Measurements from ENCODE around the gene MED28.
"Not testable (repeated sequence)": the region's sequence is repeated elsewhere in the genome, so short reads cannot be mapped to it uniquely, and the experiment has no call there.

Gene MED28

DNA sequence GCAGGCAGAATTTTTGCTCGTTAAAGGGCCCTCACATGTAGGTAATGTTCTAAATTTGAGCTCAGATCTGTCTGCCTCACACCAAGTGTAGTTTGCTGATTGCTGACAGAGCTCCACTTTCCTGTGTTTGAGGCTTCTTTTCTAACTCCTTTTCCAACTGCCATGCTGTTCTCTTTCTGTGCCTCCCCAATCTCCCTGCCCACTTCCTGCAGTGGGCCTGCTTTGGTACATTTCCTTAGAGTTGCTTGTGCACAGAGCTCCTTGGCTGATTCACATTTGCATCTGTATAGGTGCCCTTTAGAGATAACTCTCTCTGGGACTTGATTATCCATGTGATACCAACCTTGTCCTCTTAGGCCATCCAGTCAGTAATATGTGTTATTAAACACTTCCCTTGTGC is 4.5 kb downstream of the MED28 start:
- no peak for DNase-seq

GRCh38 chr4:17619416-17620105 is 5.1 kb downstream of the MED28 start:
- DNase-seq, result no peak

- DNase-seq, result no peak
These were observed 9.1 kb downstream of the MED28 start for GRCh38 chr4:17623451-17624001.

DNA sequence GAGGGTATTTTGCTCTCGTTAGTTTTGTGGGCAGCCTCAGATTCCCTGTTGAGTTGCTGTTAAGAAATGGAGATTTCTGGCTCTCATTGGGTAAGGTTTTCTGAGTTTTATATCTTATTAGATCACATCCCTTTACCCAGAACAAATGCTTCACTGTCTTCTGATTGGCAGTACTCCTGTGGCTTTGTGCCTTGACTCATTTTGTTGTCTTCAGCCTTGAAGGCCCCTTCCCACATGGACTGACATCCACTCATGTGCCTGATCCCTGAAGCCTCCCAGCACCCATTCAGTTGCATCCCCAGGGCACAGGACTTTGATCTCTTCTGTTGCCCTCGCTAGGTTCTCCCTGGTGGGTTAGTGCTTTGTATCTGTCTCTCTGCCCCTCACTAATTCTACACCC is 10.4 kb downstream of the MED28 start:
- no peak for DNase-seq

GRCh38 chr4:17630228-17630627 is 15.8 kb downstream of the MED28 start:
- no peak for DNase-seq

DNA sequence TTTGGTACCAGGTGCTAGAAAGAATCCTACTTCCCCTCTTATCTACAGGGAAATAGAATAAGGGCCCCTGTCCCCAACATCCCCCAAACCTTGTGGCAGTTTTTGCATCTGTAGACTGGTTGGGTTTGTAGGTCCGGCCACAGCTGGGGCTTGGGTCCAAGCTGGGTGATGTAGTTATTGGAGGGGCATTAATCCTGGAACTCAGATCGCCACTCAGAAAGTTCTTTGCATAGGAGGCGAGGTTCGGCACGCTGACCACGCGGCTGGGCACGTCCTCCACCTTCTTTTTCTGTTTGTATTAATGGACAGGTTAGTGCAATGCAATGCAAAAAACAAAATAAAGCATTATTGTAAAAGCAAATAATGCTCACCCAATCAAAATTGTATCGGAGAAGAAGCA is 19.2 kb downstream of the MED28 start:
- no peak for DNase-seq

GRCh38 chr4:17635056-17635455 is 20.6 kb downstream of the MED28 start:
- DNase-seq, result no peak

GRCh38 chr4:17636341-17636695 is 21.9 kb downstream of the MED28 start:
- DNase-seq, result no peak

GRCh38 chr4:17636696-17637622 is 22.5 kb downstream of the MED28 start:
- peak; percentile 27 for DNase-seq

- no peak for DNase-seq
These were observed 24.7 kb downstream of the MED28 start for GRCh38 chr4:17639136-17639535.

DNA sequence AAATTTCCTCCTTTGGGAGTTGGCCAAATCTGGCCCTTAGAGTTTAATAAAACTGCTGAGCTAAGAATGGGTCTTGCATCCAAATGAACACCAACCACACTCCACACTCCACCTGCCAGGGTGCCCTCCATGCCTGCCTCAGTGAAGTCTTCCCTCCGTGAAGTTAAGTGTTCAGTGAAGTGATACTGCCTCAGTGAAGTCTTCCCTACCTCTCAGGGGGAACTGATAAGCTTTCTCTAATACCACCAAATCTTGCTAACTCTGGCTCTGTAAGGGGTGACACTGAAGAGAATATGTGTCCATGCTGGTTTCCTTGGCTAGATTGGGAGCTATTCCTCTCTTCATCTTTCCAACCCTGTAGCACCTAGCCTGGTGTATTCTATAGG is 27.9 kb downstream of the MED28 start:
- DNase-seq, result no peak

DNA sequence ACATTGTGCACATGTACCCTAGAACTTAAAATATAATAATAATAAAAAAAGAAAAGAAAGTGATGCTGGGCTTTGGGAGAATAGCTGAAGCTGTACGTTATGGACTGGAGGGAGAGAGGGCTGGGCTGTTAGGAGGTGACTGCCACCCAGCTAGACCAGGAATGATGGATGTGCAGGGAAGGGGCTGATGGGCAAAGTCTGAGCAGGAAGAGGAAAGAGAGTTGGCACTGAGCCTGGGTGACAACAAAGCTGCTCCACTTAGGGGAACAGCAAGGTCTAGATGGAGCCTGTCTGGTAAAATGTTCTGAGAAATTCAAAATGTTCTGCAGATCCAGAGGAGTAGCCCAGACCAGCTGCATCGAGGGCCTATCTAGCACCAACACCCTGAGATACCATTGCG is 32.3 kb downstream of the MED28 start:
- DNase-seq, result no peak

GRCh38 chr4:17647176-17647806 is 32.9 kb downstream of the MED28 start:
- DNase-seq, result no peak

DNA sequence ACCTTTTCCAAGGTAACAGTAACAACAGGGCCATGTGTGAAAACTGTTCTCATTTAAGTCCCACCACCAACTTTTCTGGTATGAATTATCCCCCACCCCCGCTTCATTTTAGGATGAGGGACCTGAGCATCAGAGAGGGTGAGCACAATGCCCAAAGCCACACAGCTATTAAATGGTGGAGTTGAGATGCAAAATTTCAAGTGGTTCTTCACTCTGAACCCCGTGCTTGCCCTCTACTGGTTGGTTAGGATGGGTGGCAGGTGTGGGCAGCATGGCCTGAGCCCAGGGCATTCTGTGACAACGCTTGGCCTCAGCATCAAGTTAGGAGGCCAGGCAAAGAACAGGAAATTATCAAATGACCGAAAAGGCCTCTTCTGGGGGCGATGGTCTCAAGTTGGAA is 33.5 kb downstream of the MED28 start:
- no peak for DNase-seq

DNA sequence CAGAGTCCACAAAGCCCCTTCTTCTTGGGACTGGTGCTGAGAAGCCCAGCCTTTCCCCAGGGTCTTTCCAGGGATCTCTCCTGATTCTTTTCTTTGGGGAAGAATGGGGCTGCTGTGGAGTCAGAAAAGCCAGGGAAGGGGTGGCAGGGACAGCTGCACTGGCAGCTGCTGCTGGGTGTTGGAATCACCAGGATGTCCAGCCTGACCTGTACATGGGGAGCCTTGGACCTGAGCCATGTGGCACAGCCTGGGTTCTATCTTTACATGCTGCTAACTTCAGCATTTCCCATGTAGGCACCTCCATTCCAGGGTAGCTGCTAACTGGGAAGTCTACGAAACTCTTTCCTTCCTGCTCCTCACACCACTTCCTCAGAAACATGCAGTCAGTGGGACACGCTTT is 36.0 kb downstream of the MED28 start:
- no peak for DNase-seq

DNA sequence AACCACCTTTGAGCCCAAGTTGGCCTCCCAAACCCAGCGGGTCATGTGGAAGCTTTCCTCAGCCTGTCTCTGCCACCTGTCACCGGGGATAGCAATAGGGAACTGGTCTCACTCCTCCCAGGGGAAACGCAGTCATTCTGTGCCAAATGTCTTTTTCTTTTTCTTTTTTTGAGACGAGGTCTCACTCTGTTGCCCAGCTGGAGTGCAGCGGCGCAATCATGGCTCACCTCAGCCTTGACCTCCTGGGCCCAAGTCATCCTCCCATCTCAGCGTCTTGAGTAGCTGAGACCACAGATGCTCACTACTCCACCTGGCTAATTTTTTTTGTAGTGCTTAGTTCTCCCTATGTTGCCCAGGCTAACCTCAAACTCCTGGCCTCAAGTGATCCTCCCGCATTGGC is 40.3 kb downstream of the MED28 start:
- DNase-seq, result no peak

GRCh38 chr4:17657090-17657489 is 42.6 kb downstream of the MED28 start:
- DNase-seq, result no peak

DNA sequence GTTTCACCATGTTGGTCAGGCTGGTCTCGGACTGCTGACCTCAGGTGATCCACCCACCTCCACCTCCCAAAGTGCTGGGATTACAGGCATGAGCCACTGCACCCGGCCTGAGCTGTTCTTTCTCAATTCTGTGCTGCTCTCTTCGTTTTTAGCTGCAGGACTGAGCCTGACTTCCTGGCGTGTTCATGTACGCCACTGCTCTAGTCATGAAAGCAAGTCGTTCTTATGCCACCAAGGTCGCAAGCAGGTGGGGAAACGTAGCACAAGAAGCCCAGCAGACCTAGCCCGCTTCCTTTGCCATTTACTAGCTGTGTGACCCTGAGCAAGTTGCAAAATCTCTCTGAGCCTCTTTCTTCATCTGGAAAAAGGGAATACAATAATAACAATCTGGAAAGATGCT is 43.4 kb downstream of the MED28 start:
- DNase-seq, result no peak

DNA sequence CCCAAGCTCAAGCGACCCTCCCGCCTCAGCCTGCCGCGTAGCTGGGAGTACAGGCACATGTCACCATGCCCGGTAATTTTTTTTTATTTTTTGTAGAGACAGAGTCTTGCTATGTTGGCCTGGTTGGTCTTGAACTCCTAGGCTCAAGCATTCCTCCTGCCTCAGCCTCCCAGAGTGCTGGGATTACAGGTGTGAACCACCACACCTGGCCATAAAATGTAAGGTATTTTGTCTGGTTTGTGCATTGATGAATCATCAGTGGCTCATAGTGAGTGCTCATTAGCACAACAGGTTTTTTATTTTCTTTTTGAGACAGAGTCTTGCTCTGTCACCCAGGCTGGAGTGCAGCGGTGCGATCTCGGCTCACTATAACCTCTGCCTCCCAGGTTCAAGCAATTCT is 44.8 kb downstream of the MED28 start:
- DNase-seq, result not testable (repeated sequence)

DNA sequence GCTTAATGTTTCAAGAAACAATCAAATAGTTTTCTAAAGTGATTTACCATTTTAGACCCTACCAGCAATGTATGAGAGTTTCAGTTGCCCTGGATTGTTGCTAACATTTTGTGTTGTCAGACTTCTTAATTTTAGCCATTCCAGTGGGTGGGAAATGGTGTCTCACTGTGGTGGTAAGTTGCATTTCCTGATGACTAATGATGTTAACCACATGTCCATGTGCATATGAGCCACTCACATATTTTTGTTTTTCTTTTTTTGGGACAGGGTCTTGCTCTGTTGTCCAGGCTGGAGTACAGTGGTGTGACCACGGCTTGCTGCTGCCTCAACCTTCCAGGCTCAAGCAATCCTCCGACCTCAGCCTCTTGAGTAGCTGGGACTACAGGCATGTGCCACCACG is 48.3 kb downstream of the MED28 start:
- DNase-seq, result no peak

DNA sequence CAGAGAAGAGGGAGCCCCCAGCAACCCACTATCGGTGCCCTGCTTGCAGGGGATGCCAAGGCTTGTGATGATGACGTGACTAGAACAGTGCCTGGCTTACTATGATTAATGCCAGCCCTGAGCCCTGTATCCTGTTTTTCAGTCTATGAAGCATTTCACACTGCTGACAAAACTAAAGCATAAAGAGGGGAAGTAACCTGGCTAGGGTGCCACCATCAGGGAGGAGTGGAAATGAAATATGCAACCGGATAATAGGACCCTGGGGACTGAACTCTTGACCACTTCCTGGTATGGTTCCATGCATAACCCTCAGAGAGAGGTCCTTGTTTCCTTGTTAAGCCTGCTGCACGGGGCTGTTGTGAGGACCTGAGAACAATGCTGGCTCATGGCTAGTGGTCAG is 50.3 kb downstream of the MED28 start:
- DNase-seq, result no peak

DNA sequence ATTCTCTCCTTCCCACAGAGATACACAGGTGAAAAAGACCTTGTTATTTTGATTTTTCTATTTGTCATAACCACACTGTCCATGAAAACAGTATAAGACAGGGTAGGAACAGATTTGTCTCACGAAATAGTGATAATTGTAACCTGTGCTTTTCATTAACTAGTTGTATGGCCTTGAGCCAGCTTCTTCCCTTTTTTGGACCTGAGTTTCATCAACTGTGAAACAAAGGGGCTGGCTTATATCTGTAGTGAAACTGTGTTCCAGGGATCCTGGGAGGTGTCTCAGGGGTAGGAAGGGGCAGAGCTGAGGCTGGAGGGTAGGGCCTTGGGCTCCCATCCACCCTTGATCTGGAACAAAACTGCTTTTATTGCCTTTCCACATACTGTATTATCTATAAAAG is 50.9 kb downstream of the MED28 start:
- DNase-seq, result no peak

DNA sequence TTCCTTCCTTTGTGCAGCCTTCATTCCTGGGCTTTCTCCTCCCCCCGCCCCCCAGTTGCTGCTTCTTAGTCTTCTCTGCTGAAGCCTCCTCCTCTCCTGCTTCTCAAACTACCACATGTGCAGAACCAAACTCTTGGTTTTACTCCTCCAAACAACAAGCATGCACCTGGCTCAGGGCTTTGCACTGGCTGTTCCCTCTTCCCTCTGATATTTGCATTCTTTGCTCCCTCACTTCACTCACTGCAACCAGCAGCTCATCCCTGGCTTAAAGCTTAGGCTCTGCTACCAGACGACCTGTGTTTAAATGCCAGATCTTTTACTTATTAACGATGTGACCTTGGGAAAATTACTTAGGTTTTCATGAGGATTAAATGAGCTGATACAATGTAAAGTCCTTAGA is 51.4 kb downstream of the MED28 start:
- DNase-seq, result no peak

- no peak for DNase-seq
These were observed 52.8 kb downstream of the MED28 start for GRCh38 chr4:17667253-17667652.

All from NCI-H446 treated with DMSO at 0.1 percent for 48 hours (cell line).